Measurements from ENCODE around the gene OSGEPL1.
"Not testable (repeated sequence)": the region's sequence is repeated elsewhere in the genome, so short reads cannot be mapped to it uniquely, and the experiment has no call there.

Gene OSGEPL1

DNA sequence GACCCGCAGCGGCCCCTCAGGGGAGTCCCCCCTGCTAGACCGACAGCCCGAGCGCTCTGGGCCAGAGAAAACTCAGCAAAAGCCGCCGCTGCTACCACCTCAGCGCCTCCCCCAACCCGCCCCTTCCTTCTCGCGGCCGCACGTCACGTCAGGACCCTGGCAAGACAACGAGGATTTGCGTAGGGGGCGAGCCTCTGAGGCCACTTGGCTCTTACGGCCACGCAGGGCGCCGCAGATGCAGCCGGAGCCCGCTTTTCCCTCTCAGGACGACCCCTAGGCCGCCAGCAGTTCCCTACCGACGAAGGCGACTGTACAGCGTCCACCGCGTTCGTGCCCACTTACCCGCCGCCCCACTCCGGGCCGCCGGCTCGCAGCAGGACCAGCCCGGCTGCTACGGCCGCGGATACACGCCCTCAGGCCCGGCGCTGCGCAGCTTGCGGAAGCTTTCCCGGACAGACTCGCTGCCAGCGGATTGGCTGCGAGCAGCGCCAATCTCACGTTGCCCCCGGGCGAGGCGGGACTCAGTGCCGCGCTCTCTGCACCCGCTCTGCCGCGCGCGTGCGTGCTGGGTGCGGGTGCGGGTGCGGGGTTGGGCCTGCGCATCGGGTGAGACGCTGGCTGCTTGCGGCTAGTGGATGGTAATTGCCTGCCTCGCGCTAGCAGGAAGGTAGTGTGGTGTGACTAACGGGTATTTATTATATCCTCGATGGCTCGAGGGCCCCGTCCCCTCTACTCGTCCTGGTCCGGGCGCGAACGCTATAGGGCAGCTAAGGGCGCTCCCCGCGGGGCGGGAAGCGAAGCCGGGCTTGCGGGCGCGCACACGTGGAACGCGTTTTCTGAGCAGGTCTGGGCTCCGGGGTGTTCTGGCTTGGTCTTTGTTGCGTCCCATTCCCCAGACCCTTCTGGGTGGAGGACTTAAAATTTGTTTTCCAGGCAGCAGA lies 21.6 kb upstream of the OSGEPL1 start, which contains the start of the genes ORMDL1 and PMS1:
ORMDL1 (minus strand) TSS at position 413 of the 941 bp plus-strand sequence. CDS start 1,744 bp downstream, outside the sequence.
PMS1 (plus strand) TSS at position 524 of the 941 bp plus-strand sequence. CDS start 7,360 bp downstream, outside the sequence.
- Histone ChIP-seq H4K20me1 (peaks cover 10% of the 10 kb centered on the region; the same call in 1 of the 2 replicates), H3K9me3 (no peaks in the 10 kb centered on the region), H3K4me2 (peak within 1 kb of the TSS; percentile 93), H3K4me3 (peak within 1 kb of the TSS; percentile 87), H3K4me1 (peaks cover 34% of the 10 kb centered on the region), H3K36me3 (peaks cover 50% of the 10 kb centered on the region), H3K27me3 (no peaks in the 10 kb centered on the region), H3K9ac (peak within 1 kb of the TSS; percentile 89), H3K27ac (peak within 1 kb of the TSS; percentile 92)
- no peak for TF ChIP-seq Cebpa-rat (IDR thresholded peaks at IDR 0.05)

- H3K9ac ChIP-seq = peak overlapping the region; percentile 89
- TF ChIP-seq Cebpa-rat (IDR thresholded peaks at IDR 0.05) = no peak
- H3K36me3 ChIP-seq = peaks cover 53% of the 10 kb centered on the region
- peaks cover 34% of the 10 kb centered on the region for H3K4me1 ChIP-seq
- peak overlapping the region; percentile 87 for H3K4me3 ChIP-seq
- H3K27me3 ChIP-seq = no peaks in the 10 kb centered on the region
- no peaks in the 10 kb centered on the region for H3K9me3 ChIP-seq
- H4K20me1 ChIP-seq = peaks cover 11% of the 10 kb centered on the region; the same call in 1 of the 2 replicates
- peak overlapping the region; percentile 74 for H3K4me2 ChIP-seq
- H3K27ac ChIP-seq = peak overlapping the region; percentile 92
Measured at GRCh38 chr2:189783451-189783926, 20.9 kb upstream of the OSGEPL1 start.

GRCh38 chr2:189782221-189782671 lies 19.7 kb upstream of the OSGEPL1 start:
- Histone ChIP-seq H3K9me3 (no peaks in the 10 kb centered on the region), H3K4me2 (peak overlapping the region; percentile 74), H3K27me3 (no peaks in the 10 kb centered on the region), H3K4me1 (peaks cover 34% of the 10 kb centered on the region), H3K36me3 (peaks cover 55% of the 10 kb centered on the region), H4K20me1 (peaks cover 17% of the 10 kb centered on the region; the same call in 1 of the 2 replicates), H3K4me3 (peak overlapping the region; percentile 87; the same call in 1 of the 2 replicates), H3K27ac (no peak overlapping the region), H3K9ac (no peak overlapping the region)
- no peak for TF ChIP-seq Cebpa-rat (IDR thresholded peaks at IDR 0.05)

GRCh38 chr2:189772212-189772611 lies 9.6 kb upstream of the OSGEPL1 start:
- no peaks in the 10 kb centered on the region for H3K4me1 ChIP-seq
- no peaks in the 10 kb centered on the region for H3K27me3 ChIP-seq
- H3K36me3 ChIP-seq = peaks cover 88% of the 10 kb centered on the region
- peaks cover 11% of the 10 kb centered on the region for H4K20me1 ChIP-seq
- no peak overlapping the region for H3K4me3 ChIP-seq
- H3K9ac ChIP-seq = no peak overlapping the region
- no peak overlapping the region for H3K27ac ChIP-seq
- H3K9me3 ChIP-seq = no peaks in the 10 kb centered on the region
- TF ChIP-seq Cebpa-rat (IDR thresholded peaks at IDR 0.05) = no peak
- H3K4me2 ChIP-seq = no peak overlapping the region

DNA sequence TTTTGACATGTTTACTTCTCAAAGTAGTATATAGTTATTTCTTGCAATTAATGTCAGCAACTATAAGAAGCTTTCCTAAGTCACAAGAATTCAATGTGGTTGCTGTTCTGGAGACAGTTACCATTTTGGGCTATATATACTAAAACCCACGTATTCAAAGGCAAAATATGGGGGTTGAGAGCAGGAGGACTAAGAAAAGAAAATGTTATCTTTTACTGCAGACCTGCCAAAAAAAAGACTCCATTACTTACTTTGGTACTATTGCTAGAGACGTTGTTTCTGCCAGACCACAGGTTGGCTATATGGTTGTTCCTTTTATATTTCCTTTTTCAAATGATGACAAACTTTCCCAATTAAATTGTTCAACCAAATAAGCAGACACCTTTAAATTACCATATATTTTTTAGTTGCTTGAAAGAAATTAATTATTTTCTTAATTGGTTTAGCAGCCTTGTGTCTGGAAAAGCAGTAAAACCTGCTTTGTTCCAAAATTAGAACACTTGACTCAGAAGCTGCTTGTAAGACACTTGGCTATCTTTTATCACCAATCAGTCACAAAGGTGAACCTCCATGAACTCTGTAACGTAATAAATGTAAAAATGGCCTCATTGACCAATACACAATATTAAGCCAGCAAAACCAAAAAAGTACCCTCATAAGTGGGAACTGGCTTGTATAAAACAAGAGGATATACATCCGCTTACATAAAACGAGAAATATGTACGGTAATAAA lies 8.2 kb upstream of the OSGEPL1 start:
- Histone ChIP-seq H3K4me3 (no peak overlapping the region), H3K9ac (no peak overlapping the region), H3K27me3 (no peaks in the 10 kb centered on the region), H3K27ac (no peak overlapping the region), H3K9me3 (no peaks in the 10 kb centered on the region), H4K20me1 (no peaks in the 10 kb centered on the region), H3K36me3 (peaks cover 86% of the 10 kb centered on the region), H3K4me2 (no peak overlapping the region), H3K4me1 (no peaks in the 10 kb centered on the region)
- no peak for TF ChIP-seq Cebpa-rat (IDR thresholded peaks at IDR 0.05)

GRCh38 chr2:189763908-189764661 lies 1.5 kb upstream of the OSGEPL1 start:
- Histone ChIP-seq H3K36me3 (peaks cover 23% of the 10 kb centered on the region), H3K9me3 (no peaks in the 10 kb centered on the region), H3K27ac (0 out of 2 replicates have a peak overlapping the region, but pooled peaks have one; percentile 87), H4K20me1 (no peaks in the 10 kb centered on the region), H3K9ac (0 out of 2 replicates have a peak overlapping the region, but pooled peaks have one; percentile 84), H3K27me3 (no peaks in the 10 kb centered on the region), H3K4me3 (peak overlapping the region; percentile 81; the same call in 1 of the 2 replicates), H3K4me1 (peaks cover 21% of the 10 kb centered on the region), H3K4me2 (peak overlapping the region; percentile 89)
- no peak for TF ChIP-seq Cebpa-rat (IDR thresholded peaks at IDR 0.05)

- no peak for TF ChIP-seq Cebpa-rat (IDR thresholded peaks at IDR 0.05)
- Histone ChIP-seq H3K9me3 (no peaks in the 10 kb centered on the region), H3K27me3 (no peaks in the 10 kb centered on the region), H3K9ac (peak overlapping the region; percentile 84), H3K4me1 (peaks cover 21% of the 10 kb centered on the region), H3K4me2 (peak overlapping the region; percentile 89), H3K4me3 (peak overlapping the region; percentile 81), H4K20me1 (no peaks in the 10 kb centered on the region), H3K36me3 (peaks cover 20% of the 10 kb centered on the region), H3K27ac (peak overlapping the region; percentile 87)
Measured at GRCh38 chr2:189762229-189762550, 402 bp downstream of the OSGEPL1 start.

DNA sequence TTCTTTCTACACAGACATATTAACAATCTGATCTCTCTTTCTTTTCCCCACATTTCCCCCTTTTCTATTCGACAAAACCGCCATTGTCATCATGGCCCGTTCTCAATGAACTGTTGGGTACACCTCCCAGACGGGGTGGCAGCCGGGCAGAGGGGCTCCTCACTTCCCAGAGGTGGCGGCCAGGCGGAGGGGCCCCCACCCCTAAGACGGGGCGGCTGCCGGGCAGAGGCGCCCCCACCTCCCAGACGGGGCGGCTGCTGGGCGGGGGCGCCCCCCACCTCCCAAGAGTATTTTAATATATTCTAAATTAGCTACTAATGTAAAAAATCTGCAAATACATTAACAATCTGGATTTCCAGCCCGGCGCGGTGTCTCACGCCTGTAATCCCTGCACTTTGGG lies 2.4 kb downstream of the OSGEPL1 start:
- H3K27me3 ChIP-seq, H3K9ac ChIP-seq, H3K27ac ChIP-seq, H3K9me3 ChIP-seq, H3K4me3 ChIP-seq, H3K4me2 ChIP-seq, H4K20me1 ChIP-seq: not testable (repeated sequence)
- H3K36me3 ChIP-seq = peaks cover 13% of the 10 kb centered on the region; the same call in 1 of the 2 replicates
- peaks cover 21% of the 10 kb centered on the region for H3K4me1 ChIP-seq
